Measurements from ENCODE around the gene ASAP3.

Gene ASAP3

DNA sequence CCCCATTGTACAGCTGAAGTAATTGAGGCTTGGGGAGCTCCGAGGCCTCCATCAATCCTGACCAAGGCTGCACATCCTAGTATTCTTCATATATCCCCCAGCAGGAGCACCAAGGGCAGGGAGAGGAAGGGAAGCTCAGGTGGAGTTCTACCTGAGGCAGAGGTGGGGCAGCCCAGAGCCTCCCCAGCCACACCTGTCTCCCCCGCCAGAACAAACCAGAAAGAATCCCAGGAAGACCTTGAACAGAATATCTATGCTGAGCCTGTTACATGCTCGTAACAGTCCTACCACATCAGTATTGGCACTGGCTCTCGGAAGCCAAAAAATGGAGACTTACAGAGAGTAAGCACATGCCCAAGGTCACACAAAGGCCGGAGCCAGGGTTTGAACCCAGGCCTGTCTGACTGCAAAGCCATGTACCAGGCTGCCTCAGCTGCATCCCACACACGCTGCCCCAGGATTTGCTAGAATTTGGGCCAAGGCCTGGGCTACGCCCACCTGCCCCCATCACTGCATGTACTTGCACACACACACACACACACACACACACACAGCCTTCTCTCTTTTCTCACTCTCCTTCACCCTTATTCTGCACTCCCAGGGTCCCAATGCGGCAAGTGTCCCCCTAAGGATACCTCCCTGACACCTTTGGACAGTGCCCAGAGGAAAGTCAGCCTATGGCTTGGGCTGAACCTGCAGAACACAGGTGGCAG is 42.5 kb upstream of the ASAP3 start:
- Histone ChIP-seq H3K4me1 (ENCODE audit: control insufficient read depth, low read depth, low read length) (peaks cover 14% of the 10 kb centered on the region), H3K27me3 (ENCODE audit: control insufficient read depth, insufficient read depth, low read length) (peaks cover 17% of the 10 kb centered on the region), H3K36me3 (ENCODE audit: control insufficient read depth, low read depth, low read length) (no peaks in the 10 kb centered on the region), H3K9ac (ENCODE audit: low read length) (no peak overlapping the region), H3K4me3 (ENCODE audit: low read length) (no peak overlapping the region), H3K27ac (ENCODE audit: low read length) (no peak overlapping the region), H3K9me3 (ENCODE audit: control insufficient read depth, low read depth, low read length) (no peaks in the 10 kb centered on the region)

DNA sequence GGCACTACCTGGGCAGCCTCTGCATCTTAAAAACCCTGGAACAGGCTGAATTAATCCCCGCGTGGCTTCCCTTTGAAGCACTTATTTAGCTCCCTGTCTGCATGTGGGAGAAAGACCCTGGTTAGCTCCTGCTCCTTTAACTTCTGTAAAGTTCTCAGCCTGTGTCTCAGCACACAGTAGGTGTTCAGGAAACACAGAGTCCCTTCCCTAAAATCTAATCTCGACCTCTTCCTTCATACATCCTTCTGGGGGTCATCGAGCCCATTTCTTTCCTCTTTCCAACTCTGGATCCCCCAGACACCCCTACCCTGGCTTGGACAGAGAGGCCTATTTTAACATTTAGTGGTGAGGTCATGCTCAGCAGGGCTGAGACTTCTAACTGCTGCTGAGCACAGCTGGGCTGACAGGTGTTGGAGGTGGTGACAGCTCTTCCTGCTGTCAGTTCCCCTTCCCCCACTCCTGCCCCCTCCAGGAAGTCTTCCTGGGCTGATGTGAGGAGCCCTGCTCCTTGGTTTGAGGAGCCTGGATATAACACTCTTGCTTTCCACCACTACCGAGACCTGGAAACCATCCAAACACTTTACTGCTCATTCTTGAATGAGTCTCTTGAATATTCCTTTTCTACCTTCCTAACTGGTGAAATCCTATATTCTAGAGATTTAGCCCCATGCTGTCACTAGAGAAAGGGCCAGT is 41.7 kb upstream of the ASAP3 start:
- Histone ChIP-seq H3K4me3 (ENCODE audit: low read length) (no peak overlapping the region), H3K4me1 (ENCODE audit: control insufficient read depth, low read depth, low read length) (peaks cover 13% of the 10 kb centered on the region), H3K27me3 (ENCODE audit: control insufficient read depth, insufficient read depth, low read length) (peaks cover 15% of the 10 kb centered on the region), H3K27ac (ENCODE audit: low read length) (no peak overlapping the region), H3K9me3 (ENCODE audit: control insufficient read depth, low read depth, low read length) (no peaks in the 10 kb centered on the region), H3K9ac (ENCODE audit: low read length) (no peak overlapping the region), H3K36me3 (ENCODE audit: control insufficient read depth, low read depth, low read length) (no peaks in the 10 kb centered on the region)

DNA sequence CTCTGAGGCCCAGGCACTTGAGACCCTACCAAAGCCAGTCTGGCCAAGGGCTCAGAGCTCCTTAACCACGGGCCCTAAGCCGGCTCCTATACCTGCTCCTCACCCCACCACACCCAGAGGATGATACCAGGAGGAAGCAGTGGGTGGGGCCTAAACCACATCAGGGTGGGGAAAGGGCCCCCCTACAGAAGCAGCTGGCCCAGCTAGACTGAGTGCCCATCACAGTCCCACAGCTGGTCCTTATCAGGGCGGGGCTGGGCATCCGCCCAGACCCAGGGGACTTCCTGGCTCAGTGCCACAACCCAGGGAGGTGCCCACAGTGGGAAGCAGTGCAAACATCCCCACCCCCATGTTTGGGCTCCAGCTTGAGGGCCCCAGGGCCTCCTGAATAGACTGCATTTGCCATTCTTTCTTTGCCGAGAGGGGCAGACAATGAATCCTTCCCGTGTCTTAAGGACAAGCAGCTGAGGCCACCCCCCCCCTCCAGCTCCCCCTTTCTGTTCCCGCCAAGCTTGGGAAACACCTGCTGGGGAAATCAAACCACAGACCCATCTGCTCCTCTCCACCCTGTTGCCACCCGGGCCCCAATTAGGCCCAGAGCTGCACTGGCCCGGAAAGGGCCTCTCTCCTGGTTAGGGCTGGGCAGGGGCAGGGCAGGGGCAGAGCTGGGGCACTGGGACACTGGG is 40.9 kb upstream of the ASAP3 start:
- H3K9ac ChIP-seq (ENCODE audit: low read length), result no peak overlapping the region
- H3K4me3 ChIP-seq (ENCODE audit: low read length), result no peak overlapping the region
- no peaks in the 10 kb centered on the region for H3K36me3 ChIP-seq (ENCODE audit: control insufficient read depth, low read depth, low read length)
- no peak overlapping the region for H3K27ac ChIP-seq (ENCODE audit: low read length)
- peaks cover 8% of the 10 kb centered on the region for H3K27me3 ChIP-seq (ENCODE audit: control insufficient read depth, insufficient read depth, low read length)
- H3K4me1 ChIP-seq (ENCODE audit: control insufficient read depth, low read depth, low read length), result peaks cover 13% of the 10 kb centered on the region
- H3K9me3 ChIP-seq (ENCODE audit: control insufficient read depth, low read depth, low read length), result no peaks in the 10 kb centered on the region

- H3K27me3 ChIP-seq (ENCODE audit: control insufficient read depth, insufficient read depth, low read length), result peaks cover under 1% of the 10 kb centered on the region
- H3K27ac ChIP-seq (ENCODE audit: low read length), result no peak overlapping the region
- H3K9me3 ChIP-seq (ENCODE audit: control insufficient read depth, low read depth, low read length), result no peaks in the 10 kb centered on the region
- H3K4me1 ChIP-seq (ENCODE audit: control insufficient read depth, low read depth, low read length), result peaks cover 13% of the 10 kb centered on the region
- H3K36me3 ChIP-seq (ENCODE audit: control insufficient read depth, low read depth, low read length), result no peaks in the 10 kb centered on the region
- no peak overlapping the region for H3K4me3 ChIP-seq (ENCODE audit: low read length)
- H3K9ac ChIP-seq (ENCODE audit: low read length), result no peak overlapping the region
Observed at GRCh38 chr1:23524163-23524562, 40.2 kb upstream of the ASAP3 start.

GRCh38 chr1:23522244-23522982 is 38.4 kb upstream of the ASAP3 start:
- Histone ChIP-seq H3K27ac (ENCODE audit: low read length) (no peak overlapping the region), H3K4me1 (ENCODE audit: control insufficient read depth, low read depth, low read length) (peaks cover 13% of the 10 kb centered on the region), H3K4me3 (ENCODE audit: low read length) (no peak overlapping the region), H3K36me3 (ENCODE audit: control insufficient read depth, low read depth, low read length) (peaks cover 3% of the 10 kb centered on the region), H3K27me3 (ENCODE audit: control insufficient read depth, insufficient read depth, low read length) (no peaks in the 10 kb centered on the region), H3K9ac (ENCODE audit: low read length) (no peak overlapping the region), H3K9me3 (ENCODE audit: control insufficient read depth, low read depth, low read length) (no peaks in the 10 kb centered on the region)

- Histone ChIP-seq H3K4me3 (ENCODE audit: low read length) (no peak overlapping the region), H3K27me3 (ENCODE audit: control insufficient read depth, insufficient read depth, low read length) (no peaks in the 10 kb centered on the region), H3K27ac (ENCODE audit: low read length) (no peak overlapping the region), H3K4me1 (ENCODE audit: control insufficient read depth, low read depth, low read length) (peaks cover 13% of the 10 kb centered on the region), H3K9me3 (ENCODE audit: control insufficient read depth, low read depth, low read length) (no peaks in the 10 kb centered on the region), H3K36me3 (ENCODE audit: control insufficient read depth, low read depth, low read length) (peaks cover 3% of the 10 kb centered on the region), H3K9ac (ENCODE audit: low read length) (no peak overlapping the region)
Observed at GRCh38 chr1:23521588-23521987, 37.6 kb upstream of the ASAP3 start.

DNA sequence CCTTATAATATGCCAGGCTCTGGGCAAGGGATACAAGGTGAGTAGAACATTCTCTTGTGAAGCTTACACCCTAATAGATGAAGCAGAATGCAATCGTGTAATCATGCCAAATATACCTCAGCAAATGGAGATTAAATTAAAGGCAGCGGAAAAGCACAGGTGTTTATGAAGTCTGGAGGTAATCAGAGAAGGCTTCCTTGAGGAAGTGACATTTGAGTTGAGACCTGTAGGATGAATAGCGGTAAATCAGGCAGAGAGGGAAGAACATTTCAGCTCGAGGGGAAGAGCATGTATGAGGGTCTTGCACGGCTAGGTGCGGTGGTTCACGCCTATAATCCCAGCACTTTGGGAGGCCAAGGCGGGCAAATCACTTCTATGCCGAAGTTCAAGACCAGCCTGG is 33.6 kb upstream of the ASAP3 start:
- no peaks in the 10 kb centered on the region for H3K27me3 ChIP-seq (ENCODE audit: control insufficient read depth, insufficient read depth, low read length)
- peaks cover 13% of the 10 kb centered on the region for H3K36me3 ChIP-seq (ENCODE audit: control insufficient read depth, low read depth, low read length)
- no peaks in the 10 kb centered on the region for H3K9me3 ChIP-seq (ENCODE audit: control insufficient read depth, low read depth, low read length)
- H3K4me3 ChIP-seq (ENCODE audit: low read length), result no peak overlapping the region
- H3K9ac ChIP-seq (ENCODE audit: low read length), result no peak overlapping the region
- H3K4me1 ChIP-seq (ENCODE audit: control insufficient read depth, low read depth, low read length), result no peaks in the 10 kb centered on the region
- H3K27ac ChIP-seq (ENCODE audit: low read length), result no peak overlapping the region

DNA sequence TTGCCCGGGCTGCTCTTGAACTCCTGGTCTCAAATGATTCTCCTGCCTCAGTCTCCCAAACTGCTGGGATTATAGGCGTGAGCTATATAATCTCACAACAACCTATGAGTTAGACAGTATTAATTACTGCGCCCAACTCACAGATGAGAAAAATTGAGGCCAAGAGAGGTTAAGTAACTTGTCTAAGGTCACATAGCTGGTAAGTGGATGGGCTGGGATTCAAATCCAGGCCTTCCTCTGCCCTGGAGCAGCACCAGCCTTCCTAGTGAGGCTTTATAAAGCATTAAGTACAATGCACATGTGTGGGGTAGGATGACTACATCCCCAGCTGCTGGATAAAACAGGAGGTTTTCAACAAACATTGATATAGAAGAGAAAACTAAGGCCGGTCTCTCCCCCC is 31.9 kb upstream of the ASAP3 start:
- no peaks in the 10 kb centered on the region for H3K4me1 ChIP-seq (ENCODE audit: control insufficient read depth, low read depth, low read length)
- no peaks in the 10 kb centered on the region for H3K9me3 ChIP-seq (ENCODE audit: control insufficient read depth, low read depth, low read length)
- no peak overlapping the region for H3K4me3 ChIP-seq (ENCODE audit: low read length)
- no peaks in the 10 kb centered on the region for H3K27me3 ChIP-seq (ENCODE audit: control insufficient read depth, insufficient read depth, low read length)
- H3K9ac ChIP-seq (ENCODE audit: low read length), result no peak overlapping the region
- H3K27ac ChIP-seq (ENCODE audit: low read length), result no peak overlapping the region
- H3K36me3 ChIP-seq (ENCODE audit: control insufficient read depth, low read depth, low read length), result peaks cover 13% of the 10 kb centered on the region

DNA sequence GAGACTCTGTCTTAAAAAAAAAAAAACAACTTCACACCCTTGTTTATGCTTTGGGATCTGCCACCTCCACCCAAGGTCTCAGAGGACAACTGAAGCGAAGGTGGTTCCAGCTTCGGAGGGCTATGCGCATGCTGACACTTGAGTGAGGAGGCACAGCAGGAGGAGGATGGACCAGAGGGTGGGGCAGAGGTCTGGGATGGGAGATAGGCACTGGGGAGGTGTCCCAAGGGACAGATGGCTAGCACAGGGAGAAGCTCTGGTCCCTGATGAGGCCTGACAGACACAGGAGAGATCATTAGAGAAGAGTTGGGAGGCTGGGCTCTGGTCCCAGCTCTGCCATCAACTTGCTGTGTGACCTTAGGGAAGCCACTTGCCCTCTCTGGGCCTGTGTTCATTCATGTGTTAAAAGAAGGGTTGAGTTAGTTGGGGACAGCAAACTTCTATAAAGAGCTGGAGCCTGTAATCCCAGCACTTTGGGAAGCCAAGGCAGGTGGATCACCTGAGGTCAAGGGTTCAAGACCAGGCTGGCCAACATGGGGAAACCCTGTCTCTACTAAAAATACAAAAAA is 30.2 kb upstream of the ASAP3 start:
- no peak overlapping the region for H3K27ac ChIP-seq (ENCODE audit: low read length)
- H3K36me3 ChIP-seq (ENCODE audit: control insufficient read depth, low read depth, low read length), result peaks cover 13% of the 10 kb centered on the region
- H3K4me1 ChIP-seq (ENCODE audit: control insufficient read depth, low read depth, low read length), result no peaks in the 10 kb centered on the region
- no peaks in the 10 kb centered on the region for H3K9me3 ChIP-seq (ENCODE audit: control insufficient read depth, low read depth, low read length)
- no peaks in the 10 kb centered on the region for H3K27me3 ChIP-seq (ENCODE audit: control insufficient read depth, insufficient read depth, low read length)
- H3K9ac ChIP-seq (ENCODE audit: low read length), result no peak overlapping the region
- H3K4me3 ChIP-seq (ENCODE audit: low read length), result no peak overlapping the region

DNA sequence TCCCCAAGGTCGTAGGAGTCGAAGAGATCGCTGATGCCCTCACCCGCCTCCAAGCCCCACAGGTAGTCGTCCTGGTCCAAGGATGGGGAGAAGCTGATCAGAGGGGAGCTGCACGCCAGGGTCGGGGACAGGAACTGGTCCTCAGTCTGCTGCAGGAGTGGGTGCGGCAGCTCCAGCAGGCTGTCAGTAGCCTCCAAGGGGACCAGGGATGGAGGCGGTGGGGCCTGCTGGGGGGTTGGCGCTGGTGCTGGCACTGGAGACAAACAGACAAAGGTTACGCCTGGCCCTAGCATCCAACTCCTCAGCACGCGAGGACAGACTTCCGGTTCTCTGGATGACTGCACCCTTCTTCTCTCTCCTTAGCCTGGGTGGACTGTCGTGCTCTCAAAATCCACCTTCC is 25.9 kb upstream of the ASAP3 start:
- Histone ChIP-seq H3K27ac (ENCODE audit: low read length) (no peak overlapping the region), H3K36me3 (ENCODE audit: control insufficient read depth, low read depth, low read length) (peaks cover under 1% of the 10 kb centered on the region), H3K27me3 (ENCODE audit: control insufficient read depth, insufficient read depth, low read length) (no peaks in the 10 kb centered on the region), H3K9me3 (ENCODE audit: control insufficient read depth, low read depth, low read length) (no peaks in the 10 kb centered on the region), H3K4me1 (ENCODE audit: control insufficient read depth, low read depth, low read length) (no peaks in the 10 kb centered on the region), H3K9ac (ENCODE audit: low read length) (no peak overlapping the region), H3K4me3 (ENCODE audit: low read length) (no peak overlapping the region)

Measured in iPS-18a (cell line).